Measurements from ENCODE around the gene TRIM45.

DNA sequence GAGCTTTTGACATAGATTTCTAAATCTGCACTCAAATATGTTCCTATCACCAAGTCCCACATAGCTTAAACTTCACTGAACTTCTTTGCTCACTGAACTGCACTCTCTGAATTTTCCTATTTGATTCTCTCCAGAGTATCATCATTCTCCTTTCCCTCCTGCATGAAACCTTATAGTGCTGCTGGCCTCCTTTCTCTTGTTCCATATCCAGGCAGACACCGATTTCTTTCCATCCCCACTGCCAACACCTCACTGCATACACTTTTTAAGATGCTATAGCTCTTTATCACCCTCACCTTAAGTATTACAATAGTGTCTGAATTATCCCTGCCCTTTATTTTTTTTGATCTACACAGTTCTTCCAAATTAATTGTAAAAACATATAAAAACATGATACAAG lies 3.1 kb upstream of the TRIM45 start:
- TF ChIP-seq, protein P1, sequence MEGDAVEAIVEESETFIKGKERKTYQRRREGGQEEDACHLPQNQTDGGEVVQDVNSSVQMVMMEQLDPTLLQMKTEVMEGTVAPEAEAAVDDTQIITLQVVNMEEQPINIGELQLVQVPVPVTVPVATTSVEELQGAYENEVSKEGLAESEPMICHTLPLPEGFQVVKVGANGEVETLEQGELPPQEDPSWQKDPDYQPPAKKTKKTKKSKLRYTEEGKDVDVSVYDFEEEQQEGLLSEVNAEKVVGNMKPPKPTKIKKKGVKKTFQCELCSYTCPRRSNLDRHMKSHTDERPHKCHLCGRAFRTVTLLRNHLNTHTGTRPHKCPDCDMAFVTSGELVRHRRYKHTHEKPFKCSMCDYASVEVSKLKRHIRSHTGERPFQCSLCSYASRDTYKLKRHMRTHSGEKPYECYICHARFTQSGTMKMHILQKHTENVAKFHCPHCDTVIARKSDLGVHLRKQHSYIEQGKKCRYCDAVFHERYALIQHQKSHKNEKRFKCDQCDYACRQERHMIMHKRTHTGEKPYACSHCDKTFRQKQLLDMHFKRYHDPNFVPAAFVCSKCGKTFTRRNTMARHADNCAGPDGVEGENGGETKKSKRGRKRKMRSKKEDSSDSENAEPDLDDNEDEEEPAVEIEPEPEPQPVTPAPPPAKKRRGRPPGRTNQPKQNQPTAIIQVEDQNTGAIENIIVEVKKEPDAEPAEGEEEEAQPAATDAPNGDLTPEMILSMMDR (IDR thresholded peaks at IDR 0.05; ENCODE audit: low read depth, low read length), result no peak
- TF ChIP-seq EZH2phosphoT487 (IDR thresholded peaks at IDR 0.05; ENCODE audit: low read depth), result no peak

All from OCI-LY3 (cell line).